Suprapubic skin (tissue), 4 donors: ENCODE results near the gene HTATSF1.

Experiments used
- CTCF ChIP-seq, 2 donors: fragments of 200-600 bp in 1 of 2; fragments of 450-650 bp in 1 of 2; sonication (generic) in 1 of 2; IDR thresholded peaks; one replicate each; pipeline ENCODE4 v1.5.1; 2016 to 2019; ENCODE audit warnings: antibody characterized with exemption in 2 of 2, mild to moderate bottlenecking in 1 of 2, moderate library complexity in 1 of 2
- EP300 ChIP-seq: sonication (generic); formaldehyde crosslinking; IDR thresholded peaks from one replicate; pipeline ENCODE4 v1.6.1; 2017; ENCODE audit warnings: antibody characterized with exemption
- POLR2A ChIP-seq, 2 donors: fragments of 450-650 bp; IDR thresholded peaks; one replicate each; pipeline ENCODE4 v1.6.1; 2017; ENCODE audit warnings: antibody characterized with exemption in 2 of 2, mild to moderate bottlenecking in 2 of 2, moderate library complexity in 2 of 2
- POLR2AphosphoS5 ChIP-seq, 3 donors: sonication (generic); formaldehyde crosslinking; IDR thresholded peaks; one replicate each; pipeline ENCODE4 v1.6.1; 2017; ENCODE audit warnings: antibody characterized with exemption in 3 of 3

- TF ChIP-seq EP300 (no peak), POLR2A (IDR thresholded peaks at IDR 0.05) (no peak), POLR2AphosphoS5 (IDR thresholded peaks at IDR 0.05) (no peak), CTCF (IDR thresholded peaks at IDR 0.05) (no peak)
These were observed 32.4 kb downstream of the HTATSF1 start for GRCh38 chrX:136529795-136530194.
